H1 (cell line): Measurements from ENCODE around the gene ATG16L1. TPM values are rescaled to one million over a fixed set of nuclear protein-coding genes. Genes with fewer than 3 reads are reported as not detected.

Experiments
- CTCF ChIA-PET: fragments of 300-600 bp; sonication (Branson Sonifier 250); formaldehyde crosslinking; loops from one replicate; lab custom pipeline; 2021; ENCODE audit not compliant: partially characterized antibody; lab: Charles Lee
- POLR2A ChIA-PET: fragments of 300-600 bp; sonication (Branson Sonifier 250); formaldehyde crosslinking; loops from one replicate; lab custom pipeline; 2021; ENCODE audit warnings: inconsistent platforms; ENCODE audit not compliant: partially characterized antibody; lab: Charles Lee
- DNase-seq, 2 experiments: peaks; one replicate each; pipeline versions ENCODE4 v3.0.0 to v3.0.0-alpha.2; 2010 to 2022; ENCODE audit warnings: low spot score in 2 of 2, low read depth in 1 of 2, mixed read lengths in 1 of 2
- FAIRE-seq: peaks from 2 replicates; lab custom pipeline; 2011; peaks lifted over from hg19 to GRCh38; lab: Jason Lieb, UNC
- H2AFZ ChIP-seq: 2 replicates; pipeline ENCODE4 v1.8.1; 2012; ENCODE audit warnings: low read length, inconsistent platforms
- H2AK5ac ChIP-seq: 2 replicates; pipeline ENCODE4 v1.6.1; 2013; ENCODE audit warnings: low read depth, low read length
- H2BK120ac ChIP-seq: replicated peaks from 2 replicates; pipeline ENCODE3; 2013; ENCODE audit warnings: low read depth, low read length, inconsistent platforms
- H2BK12ac ChIP-seq: 2 replicates; pipeline ENCODE4 v1.6.1; 2013; ENCODE audit warnings: low read depth, low read length
- H2BK15ac ChIP-seq: 2 replicates; pipeline ENCODE4 v1.6.1; 2013; ENCODE audit warnings: low read length
- H2BK20ac ChIP-seq: 2 replicates; pipeline ENCODE4 v1.6.1; 2013; ENCODE audit warnings: low read length
- H2BK5ac ChIP-seq: 2 replicates; pipeline ENCODE4 v1.6.1; 2013; ENCODE audit warnings: low read depth, low read length
- H3K14ac ChIP-seq: 2 replicates; pipeline ENCODE4 v1.6.1; 2013; ENCODE audit warnings: inconsistent platforms; ENCODE audit not compliant: insufficient read length
- H3K18ac ChIP-seq: 2 replicates; pipeline ENCODE4 v1.6.1; 2013; ENCODE audit warnings: low read length; ENCODE audit errors: extremely low read depth
- H3K23ac ChIP-seq: 2 replicates; pipeline ENCODE4 v1.6.1; 2013; ENCODE audit warnings: inconsistent platforms; ENCODE audit not compliant: insufficient read length
- H3K23me2 ChIP-seq: 2 replicates; pipeline ENCODE4 v1.6.1; 2013; ENCODE audit warnings: low read depth, low read length
- H3K27ac ChIP-seq: 2 replicates; pipeline ENCODE4 v1.6.1; 2011; ENCODE audit warnings: low read depth, low read length, inconsistent platforms
- H3K27me3 ChIP-seq, 4 experiments: replicated peaks in 1 of 4; 1 replicate in 1 of 4; 2 replicates in 3 of 4; pipeline versions ENCODE4 v1.6.1 to v1.8.1; 2011 to 2013; ENCODE audit warnings: low read length in 3 of 4, mild to moderate bottlenecking in 3 of 4, inconsistent platforms in 2 of 4, mixed read lengths in 2 of 4, moderate library complexity in 1 of 4; ENCODE audit not compliant: control insufficient read depth in 3 of 4, insufficient read depth in 3 of 4; ENCODE audit errors: extremely low read depth in 1 of 4
- H3K36me3 ChIP-seq, 4 experiments: 2 replicates each; pipeline versions ENCODE4 v1.6.1 to v1.8.1; 2011 to 2013; ENCODE audit warnings: mild to moderate bottlenecking in 4 of 4, low read length in 3 of 4, moderate library complexity in 2 of 4, control low read depth in 1 of 4, inconsistent platforms in 1 of 4; ENCODE audit not compliant: insufficient read depth in 4 of 4, control insufficient read depth in 2 of 4
- H3K4ac ChIP-seq: replicated peaks from 2 replicates; pipeline ENCODE3; 2013; ENCODE audit warnings: low read length, low read depth, mixed read lengths, inconsistent platforms; ENCODE audit not compliant: insufficient read length
- H3K4me1 ChIP-seq, 4 experiments: replicated peaks in 1 of 4; 1 replicate in 1 of 4; 2 replicates in 3 of 4; pipeline versions ENCODE4 v1.6.1 to v1.8.1; 2011 to 2013; ENCODE audit warnings: low read length in 3 of 4, inconsistent platforms in 2 of 4, mixed read lengths in 1 of 4; ENCODE audit not compliant: insufficient read depth in 4 of 4, control insufficient read depth in 3 of 4
- H3K4me2 ChIP-seq, 2 experiments: 2 replicates each; pipeline versions ENCODE4 v1.6.1 to v1.8.1; 2011 to 2013; ENCODE audit warnings: low read depth in 2 of 2, low read length in 2 of 2, control low read depth in 1 of 2, inconsistent platforms in 1 of 2, mild to moderate bottlenecking in 1 of 2; ENCODE audit not compliant: insufficient read depth in 1 of 2
- H3K4me3 ChIP-seq, 4 experiments: fragments of 200-600, 300-600 bp in 1 of 4; sonication (generic), shearing (Covaris generic), sonication (Bioruptor Twin) in 1 of 4; 2 replicates each; pipeline versions ENCODE4 v1.5.1 to v1.8.1; 2011 to 2016; ENCODE audit warnings: low read length in 4 of 4, low read depth in 3 of 4, control low read depth in 2 of 4, inconsistent platforms in 2 of 4, mild to moderate bottlenecking in 2 of 4, mixed read lengths in 1 of 4, moderate library complexity in 1 of 4; ENCODE audit not compliant: insufficient read depth in 2 of 4; ENCODE audit errors: extremely low read depth in 1 of 4
- H3K56ac ChIP-seq: replicated peaks from 2 replicates; pipeline ENCODE3; 2013; ENCODE audit warnings: low read depth, mild to moderate bottlenecking, mixed read lengths, low read length, inconsistent platforms; ENCODE audit not compliant: insufficient read length
- H3K79me1 ChIP-seq: 2 replicates; pipeline ENCODE4 v1.6.1; 2013; ENCODE audit warnings: low read depth, low read length, control low read depth
- H3K79me2 ChIP-seq, 2 experiments: 2 replicates each; pipeline versions ENCODE4 v1.6.1 to v1.8.1; 2012 to 2013; ENCODE audit warnings: low read length in 2 of 2, mild to moderate bottlenecking in 2 of 2, inconsistent platforms in 1 of 2; ENCODE audit not compliant: insufficient read depth in 2 of 2, control insufficient read depth in 1 of 2
- H3K9ac ChIP-seq, 4 experiments: replicated peaks in 1 of 4; 1 replicate in 1 of 4; 2 replicates in 3 of 4; pipeline versions ENCODE4 v1.6.1 to v1.8.1; 2011 to 2013; ENCODE audit warnings: low read depth in 3 of 4, low read length in 3 of 4, control low read depth in 2 of 4, mild to moderate bottlenecking in 2 of 4, moderate library complexity in 2 of 4, inconsistent platforms in 1 of 4; ENCODE audit errors: extremely low read depth in 1 of 4
- H3K9me3 ChIP-seq, 2 experiments: 2 replicates each; pipeline versions ENCODE4 v1.6.1 to v1.8.1; 2012 to 2013; ENCODE audit warnings: mild to moderate bottlenecking in 2 of 2, moderate library complexity in 2 of 2, control low read depth in 1 of 2, inconsistent platforms in 1 of 2, low read depth in 1 of 2, low read length in 1 of 2, mixed read lengths in 1 of 2; ENCODE audit not compliant: insufficient read depth in 2 of 2
- H4K20me1 ChIP-seq, 2 experiments: replicated peaks in 1 of 2; 2 replicates each; pipeline versions ENCODE3 to v1.8.1; 2011 to 2013; ENCODE audit warnings: inconsistent platforms in 2 of 2, low read length in 2 of 2, mild to moderate bottlenecking in 1 of 2; ENCODE audit not compliant: insufficient read depth in 2 of 2, control insufficient read depth in 1 of 2
- H4K5ac ChIP-seq: 2 replicates; pipeline ENCODE4 v1.6.1; 2013; ENCODE audit warnings: low read length, low read depth, mixed read lengths, inconsistent platforms; ENCODE audit not compliant: insufficient read length
- H4K8ac ChIP-seq: 2 replicates; pipeline ENCODE4 v1.8.0; 2013; ENCODE audit warnings: mild to moderate bottlenecking, moderate library complexity, low read length, inconsistent platforms; ENCODE audit not compliant: insufficient read depth; ENCODE audit errors: extremely low read depth
- H4K91ac ChIP-seq: replicated peaks from 2 replicates; pipeline ENCODE3; 2013; ENCODE audit warnings: low read length, mixed read lengths, inconsistent platforms; ENCODE audit not compliant: insufficient read length
- POU5F1 ChIP-seq: IDR thresholded peaks from 2 replicates; pipeline ENCODE4 v1.6.1; 2011; ENCODE audit warnings: low read depth, mild to moderate bottlenecking, low read length, moderate library complexity
- SIRT6 ChIP-seq: IDR thresholded peaks from one replicate; pipeline ENCODE4 v1.7.1; 2012; ENCODE audit warnings: low read length, inconsistent platforms
- SIX5 ChIP-seq: IDR thresholded peaks from 2 replicates; pipeline ENCODE4 v1.6.1; 2011; ENCODE audit warnings: mild to moderate bottlenecking, low read depth, low read length
- WGBS, 2 experiments: shearing (Covaris generic) in 1 of 2; methylation state at CpG; one replicate each; pipeline versions ENCODE4 v1.1.6 to v1.1.7; 2013 to 2015; ENCODE audit warnings: low lambda C conversion rate in 2 of 2, mixed read lengths in 2 of 2, inconsistent platforms in 1 of 2, low coverage in 1 of 2, missing lambda C conversion rate in 1 of 2; ENCODE audit not compliant: insufficient replicate concordance in 2 of 2, insufficient coverage in 1 of 2, insufficient read length in 1 of 2; ENCODE audit errors: extremely low coverage in 1 of 2, missing lambda C conversion rate in 1 of 2; 5-methylcytosine and 5-hydroxymethylcytosine counted together
- polyA plus RNA-seq, 7 experiments: library from polyadenylated mRNA; depleted of rRNA in 3 of 7; stranded (reverse) in 5 of 7; unstranded in 2 of 7; fragments of >200 nt in 5 of 7; fragments of 200-250 nt in 2 of 7; gene quantifications; 1 replicate in 5 of 7; 2 replicates in 1 of 7; 4 replicates in 1 of 7; pipeline versions ENCODE4 v1.2.1 to v1.2.3, GENCODE V29; 2011 to 2013; ENCODE audit warnings: missing spikeins in 2 of 7, mixed read lengths in 2 of 7
- total RNA-seq: library from RNA; stranded (reverse); fragmentation: NEBNext Ultra II Directional; extraction: Animal tissue kit (Norgen Biotek cat#: 25700); gene quantifications from 2 replicates; pipeline ENCODE4 v1.2.1, GENCODE V29; 2021

ATG16L1 gene
- total and polyA plus RNA-seq, 2 of the 8 experiments (the other 6 are each of a cell fraction or from before 2014, with no cell fraction given), result 18.3 to 31.0 TPM

- H3K4me1 ChIP-seq, result no peaks in the 10 kb centered on the region; a peak in 1 of 7 replicates
- no peak overlapping the region for H2AK5ac ChIP-seq
- FAIRE-seq, result no peak
- H2BK20ac ChIP-seq, result no peak overlapping the region
- DNase-seq, result no peak
- no peak overlapping the region for H2BK12ac ChIP-seq
- H4K91ac ChIP-seq, result no peak overlapping the region
- H3K27ac ChIP-seq, result no peak overlapping the region
- WGBS, 2 experiments, result 90% methylated on average over 3 of the region's 3 CpGs; no CpG with 5 or more reads in 1 of the 2 experiments
- H3K18ac ChIP-seq, result no peak overlapping the region
- H4K5ac ChIP-seq, result no peak overlapping the region
- H3K9ac ChIP-seq, result no peak overlapping the region
- no peaks in the 10 kb centered on the region for H3K36me3 ChIP-seq
- no peaks in the 10 kb centered on the region for H3K9me3 ChIP-seq
- H3K4me3 ChIP-seq, result no peak overlapping the region
- ChIA-PET POLR2A (no interaction called here), CTCF (interaction anchor here (0.7 to 3.7 kb wide), 8 partner anchors 11 to 258 kb away, joined by 3 to 13 read pairs (median 4); no protein-coding TSS in a partner anchor)
- no peaks in the 10 kb centered on the region for H3K79me2 ChIP-seq
- H4K20me1 ChIP-seq, result no peaks in the 10 kb centered on the region
- H3K27me3 ChIP-seq, result no peaks in the 10 kb centered on the region
- H2BK5ac ChIP-seq, result no peak overlapping the region
- H4K8ac ChIP-seq, result no peak overlapping the region
- no peak overlapping the region for H3K56ac ChIP-seq
- no peak overlapping the region for H3K4ac ChIP-seq
- H3K79me1 ChIP-seq, result no peaks in the 10 kb centered on the region
- no peak overlapping the region for H3K23ac ChIP-seq
- no peaks in the 10 kb centered on the region for H3K23me2 ChIP-seq
- no peak overlapping the region for H2BK120ac ChIP-seq
- no peak overlapping the region for H3K14ac ChIP-seq
- H2BK15ac ChIP-seq, result no peak overlapping the region
- no peak overlapping the region for H3K4me2 ChIP-seq
- no peak overlapping the region for H2AFZ ChIP-seq
- no peak for TF ChIP-seq SIX5
- TF ChIP-seq POU5F1, result no peak
- TF ChIP-seq SIRT6, result no peak
Observed at GRCh38 chr2:233234996-233235395, 16.5 kb upstream of the ATG16L1 start.
